Globus pallidus (tissue), 1 donor: Measurements from ENCODE around the gene SYK.

Source experiments
- DNase-seq: peaks from one replicate; pipeline ENCODE4 v3.0.0-alpha.2; 2015; ENCODE audit warnings: low spot score

The SYK gene

DNA sequence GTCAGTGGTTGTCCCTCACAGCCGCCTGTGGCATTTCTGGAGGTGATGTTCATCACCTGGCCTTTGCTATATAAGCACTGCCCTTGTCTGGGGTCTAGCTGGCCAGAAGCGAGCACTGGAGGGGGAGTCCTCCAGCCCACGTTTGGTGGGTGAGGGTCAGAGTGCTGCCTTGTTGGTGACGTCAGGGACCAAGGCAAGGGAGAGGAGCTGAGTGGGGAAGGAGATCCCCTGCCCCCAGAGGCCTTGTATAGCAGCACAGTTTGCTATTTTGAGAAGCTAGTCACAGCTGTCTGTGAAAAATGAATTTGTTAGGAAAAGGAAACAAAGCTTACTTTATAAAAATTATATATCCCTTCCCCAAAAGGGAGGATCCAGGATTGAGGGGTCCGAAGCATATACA lies 49.8 kb downstream of the SYK start:
- no peak for DNase-seq

DNA sequence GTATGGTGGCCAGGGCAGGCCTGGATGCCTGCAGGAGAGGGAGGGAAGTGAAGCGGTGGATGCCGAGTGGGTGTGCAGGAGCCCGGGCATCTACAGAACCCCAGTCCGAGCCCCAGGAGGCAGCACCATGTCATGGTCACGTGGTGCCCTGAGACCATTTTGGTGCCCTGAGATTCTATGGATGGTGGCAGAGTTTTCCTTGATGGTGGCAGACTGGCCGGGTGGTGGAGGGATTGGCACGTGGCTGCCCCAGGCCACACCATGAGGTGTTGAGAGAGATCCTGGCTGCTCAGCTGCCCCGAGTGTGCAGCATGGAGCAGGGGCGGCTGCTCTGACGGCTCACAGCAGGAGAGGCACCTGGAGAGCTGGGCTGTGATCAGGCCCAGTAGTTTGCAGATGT lies 52.3 kb downstream of the SYK start:
- DNase-seq = no peak

DNA sequence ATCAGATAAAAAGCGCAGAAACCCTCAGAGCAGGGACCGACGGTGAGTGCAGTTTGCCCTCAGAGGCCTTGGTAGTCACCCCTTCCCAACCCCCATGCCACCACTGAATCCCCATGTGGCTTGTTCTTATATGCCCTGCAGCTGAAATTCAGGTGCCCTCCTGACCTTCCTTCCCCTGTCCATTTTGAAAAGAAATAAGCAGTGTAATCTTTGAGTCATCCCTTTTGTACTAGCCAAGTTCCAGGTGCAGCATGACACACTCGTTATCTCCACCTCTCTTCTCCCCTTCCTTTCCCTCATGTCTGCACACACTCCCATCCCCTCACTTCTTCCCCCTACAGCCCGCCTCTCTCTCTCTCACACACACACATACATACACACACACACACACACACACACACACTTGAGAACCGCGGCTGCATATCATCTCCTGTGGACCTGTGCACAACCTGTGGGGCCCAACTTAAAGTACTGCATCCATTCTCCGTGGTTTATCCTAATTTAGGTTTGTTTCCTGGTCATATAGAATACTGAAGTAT lies 53.1 kb downstream of the SYK start:
- no peak for DNase-seq

DNA sequence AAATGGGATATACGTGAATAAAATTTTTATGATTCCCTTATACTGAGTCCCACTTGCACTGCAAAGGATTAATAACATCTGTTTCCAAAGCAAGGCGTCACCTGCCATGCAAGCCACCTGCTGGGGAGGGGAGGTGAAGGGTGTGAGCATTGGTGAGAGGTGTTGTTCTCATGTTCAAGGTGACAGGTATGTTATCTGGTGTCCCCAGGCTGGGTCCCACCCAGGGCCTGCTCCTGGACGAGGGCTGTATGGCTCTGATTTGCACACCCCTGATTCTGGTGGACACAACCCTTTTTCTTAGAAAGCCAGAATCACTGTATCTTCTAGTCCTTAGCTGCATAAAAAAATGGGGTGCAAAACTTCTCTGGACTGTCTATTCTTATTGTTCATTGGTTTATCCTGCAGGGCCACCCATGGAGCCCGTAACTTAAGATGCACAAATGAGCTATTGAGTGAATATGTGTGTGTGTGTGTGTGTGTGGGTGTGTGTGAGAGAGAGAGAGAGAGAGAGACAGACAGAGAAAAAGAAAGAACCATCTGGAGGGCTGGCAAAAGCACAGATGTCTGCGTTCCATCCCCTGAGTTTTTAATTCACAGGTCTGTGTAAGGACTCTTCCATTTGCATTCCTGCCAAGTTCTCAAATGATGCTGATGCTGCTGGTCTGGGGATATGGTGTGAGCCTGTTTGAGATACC lies 53.7 kb downstream of the SYK start:
- DNase-seq = no peak

DNA sequence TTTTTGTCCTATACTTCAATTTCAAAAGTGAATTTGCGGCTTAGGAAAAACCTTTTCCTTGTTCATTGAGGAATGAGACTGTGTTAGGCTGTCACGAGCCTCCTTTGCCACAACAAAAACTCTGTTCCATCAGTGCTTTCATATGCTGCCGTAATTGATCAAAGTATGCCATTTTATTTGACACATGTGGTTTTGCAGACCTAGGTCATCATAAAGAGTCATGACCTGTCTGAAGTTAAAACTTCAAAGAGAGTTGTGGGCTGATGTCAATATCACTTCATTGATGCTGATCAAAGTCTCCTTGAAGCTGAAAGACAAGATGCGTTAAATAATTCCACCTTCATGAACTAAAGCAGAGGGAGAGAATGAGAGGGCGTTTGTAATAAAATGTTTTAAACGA lies 55.5 kb downstream of the SYK start:
- DNase-seq = no peak

DNA sequence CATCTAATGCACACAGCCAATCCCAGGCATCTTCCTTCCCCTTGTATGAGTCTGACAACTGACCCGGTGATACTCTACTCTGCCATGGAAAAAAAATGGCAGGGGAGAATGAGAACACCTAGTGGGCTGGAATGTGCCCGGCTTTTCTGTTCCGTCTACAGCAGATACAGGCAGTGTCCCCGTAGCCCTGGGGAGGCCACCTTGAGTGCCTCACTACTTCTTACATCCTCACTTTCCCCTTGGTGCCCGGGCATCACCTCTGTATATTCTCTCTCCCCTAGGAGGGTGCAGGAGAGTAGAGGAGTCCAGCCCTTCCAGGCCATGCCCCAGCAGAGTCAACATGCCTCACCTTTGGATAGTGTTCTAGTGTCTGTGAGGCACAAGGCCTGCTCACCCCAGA lies 56.2 kb downstream of the SYK start:
- DNase-seq = no peak

DNA sequence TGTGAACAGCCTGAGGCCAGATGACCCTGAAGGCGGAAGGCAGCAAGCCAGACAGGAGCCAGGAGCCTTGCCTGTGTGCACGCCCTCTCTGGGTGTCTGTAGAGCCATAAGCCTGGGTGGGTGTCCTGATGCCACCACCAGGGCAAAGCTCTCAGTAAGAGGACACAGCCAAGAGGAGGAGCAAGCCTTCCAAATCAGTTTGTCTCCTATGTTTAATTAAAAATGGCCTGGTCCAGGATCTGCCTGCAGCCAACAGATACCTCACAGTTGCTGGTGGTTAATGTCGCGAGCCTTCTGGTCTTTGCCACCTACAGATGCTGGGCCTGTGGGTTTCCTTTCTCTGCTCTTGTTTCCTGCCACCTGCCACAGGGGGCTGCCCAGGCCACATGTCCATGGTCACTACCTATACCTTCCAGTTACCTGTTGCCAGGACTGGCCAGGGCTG lies 56.9 kb downstream of the SYK start:
- DNase-seq = no peak

DNA sequence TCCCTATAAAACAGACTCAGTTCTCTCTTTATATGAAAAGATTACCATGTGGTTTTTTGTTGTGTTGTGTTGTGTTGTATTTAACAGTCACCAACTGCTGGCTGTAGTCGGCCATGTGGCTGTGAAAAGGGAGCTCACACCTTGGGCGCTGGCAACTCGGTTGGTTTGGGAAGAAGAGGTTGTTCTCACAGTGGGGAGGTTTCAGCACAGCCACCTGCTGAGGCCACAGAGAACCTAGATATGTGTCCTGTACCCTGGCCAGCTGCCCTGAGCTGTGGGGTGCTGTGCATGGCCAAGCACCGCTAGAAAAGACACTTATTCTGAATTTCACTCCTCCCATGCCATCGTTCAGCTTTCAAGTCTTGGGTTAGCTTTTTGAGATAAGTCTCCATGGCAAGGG lies 58.8 kb downstream of the SYK start:
- DNase-seq = no peak

DNA sequence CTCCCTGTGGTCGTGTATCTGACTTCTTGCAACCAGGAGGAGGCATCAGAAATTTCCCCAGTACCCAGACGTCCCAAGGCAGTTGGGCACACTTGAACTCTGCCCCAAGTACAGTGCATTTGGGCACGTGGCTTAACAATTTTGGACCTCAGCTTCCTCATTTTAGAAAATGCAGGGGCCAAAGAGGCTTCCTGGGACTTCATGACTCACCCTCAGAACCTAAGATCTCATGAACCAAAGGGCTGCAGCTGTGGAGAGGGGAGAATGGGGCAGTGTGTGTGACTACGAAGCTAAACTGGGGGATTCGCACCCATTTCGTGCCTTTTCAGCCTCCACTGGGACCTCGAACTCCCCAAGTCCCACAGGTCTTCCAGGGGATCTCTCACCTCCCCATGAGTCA lies 59.2 kb downstream of the SYK start:
- no peak for DNase-seq

DNA sequence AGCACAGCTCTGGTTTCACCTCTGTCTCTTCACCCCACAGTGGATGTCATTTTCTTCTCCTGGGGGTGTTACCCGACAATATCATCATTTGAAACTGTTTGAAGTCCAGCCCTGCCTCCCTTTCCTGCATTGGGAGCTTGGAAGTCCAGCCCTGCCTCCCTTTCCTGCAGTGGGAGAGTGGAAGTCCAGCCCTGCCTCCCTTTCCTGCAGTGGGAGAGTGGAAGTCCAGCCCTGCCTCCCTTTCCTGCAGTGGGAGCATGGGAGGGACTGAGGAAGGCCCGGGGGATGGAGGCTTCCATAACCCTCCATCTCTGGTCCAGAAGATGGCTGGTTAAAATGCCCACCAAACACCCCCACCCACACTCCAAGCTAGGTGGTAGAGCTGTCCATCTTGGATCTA lies 59.8 kb downstream of the SYK start:
- no peak for DNase-seq

DNA sequence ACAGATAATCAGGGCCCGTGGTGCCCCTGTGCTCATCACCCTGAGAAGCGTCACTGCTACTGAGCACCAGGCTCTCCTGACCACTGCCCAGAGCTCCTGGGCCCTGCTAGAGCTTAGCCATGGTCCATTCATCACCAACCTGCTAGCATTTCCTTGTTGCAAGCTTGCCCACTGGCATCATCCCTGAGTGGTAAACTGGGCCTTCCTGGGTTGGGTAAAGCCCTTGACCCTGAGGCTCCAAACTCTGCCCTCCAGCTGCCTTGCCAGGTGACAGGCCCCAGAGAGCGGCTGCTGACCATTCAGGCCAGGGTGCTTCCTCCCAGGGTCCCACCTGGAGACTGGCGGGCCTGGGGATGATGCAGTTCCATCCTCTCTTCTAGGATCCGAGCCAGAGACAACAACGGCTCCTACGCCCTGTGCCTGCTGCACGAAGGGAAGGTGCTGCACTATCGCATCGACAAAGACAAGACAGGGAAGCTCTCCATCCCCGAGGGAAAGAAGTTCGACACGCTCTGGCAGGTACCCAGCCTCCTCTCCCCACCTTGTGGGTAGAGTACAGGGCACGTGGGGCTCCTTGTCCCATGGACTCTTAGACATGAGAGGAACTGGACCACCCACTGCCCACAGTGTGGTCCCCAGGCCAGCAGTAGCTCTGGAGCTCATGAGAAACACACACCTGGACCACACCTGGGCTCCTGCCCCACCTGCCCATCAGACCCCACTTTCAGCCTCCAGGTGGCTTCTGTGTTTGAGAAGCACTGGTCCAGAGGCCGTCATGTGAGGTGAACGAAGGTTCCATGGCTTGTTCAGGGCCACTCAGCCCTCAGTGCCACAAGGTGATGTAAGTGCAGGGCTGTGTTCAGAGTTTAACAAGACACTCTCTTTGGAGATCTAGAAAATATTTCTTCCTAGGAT lies 60.5 kb downstream of the SYK start:
- no peak for DNase-seq

DNA sequence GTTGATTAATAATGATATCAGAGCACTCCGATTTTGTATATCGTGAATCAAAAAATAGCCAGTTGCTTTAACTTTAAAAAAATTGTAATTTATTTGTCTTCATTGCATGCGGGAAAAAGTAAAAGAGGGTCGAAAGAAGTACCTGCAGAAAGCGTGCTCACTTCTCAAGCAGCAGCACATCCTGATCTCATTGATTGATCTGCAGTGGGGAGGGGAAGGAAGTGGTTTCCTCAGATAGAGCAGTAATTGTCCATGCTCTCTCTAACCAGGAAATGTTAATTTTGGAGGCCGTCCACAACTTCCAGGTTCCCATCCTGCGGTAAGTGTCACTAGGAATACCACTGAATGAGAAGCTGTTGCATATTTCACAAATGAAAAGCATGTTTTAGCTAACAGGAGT lies 63.2 kb downstream of the SYK start:
- DNase-seq = no peak

DNA sequence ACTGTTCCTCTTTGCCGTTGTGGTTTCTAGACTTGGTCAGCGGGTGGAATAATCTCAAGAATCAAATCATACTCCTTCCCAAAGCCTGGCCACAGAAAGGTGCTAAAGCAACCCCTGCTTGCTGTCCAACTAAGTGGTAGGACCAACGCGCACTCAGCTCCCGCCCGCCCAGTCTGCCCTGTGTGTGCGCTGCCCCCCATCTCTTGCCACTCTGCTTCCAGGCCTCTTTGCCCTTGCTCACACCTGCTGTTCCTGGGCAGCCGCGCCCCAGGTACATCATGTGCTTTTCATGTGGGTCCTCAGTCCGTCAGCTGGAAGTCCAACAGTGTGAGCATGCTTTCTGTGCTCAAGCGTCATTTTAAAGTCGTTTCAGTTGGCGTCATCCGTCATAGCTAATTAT lies 65.5 kb downstream of the SYK start:
- no peak for DNase-seq

DNA sequence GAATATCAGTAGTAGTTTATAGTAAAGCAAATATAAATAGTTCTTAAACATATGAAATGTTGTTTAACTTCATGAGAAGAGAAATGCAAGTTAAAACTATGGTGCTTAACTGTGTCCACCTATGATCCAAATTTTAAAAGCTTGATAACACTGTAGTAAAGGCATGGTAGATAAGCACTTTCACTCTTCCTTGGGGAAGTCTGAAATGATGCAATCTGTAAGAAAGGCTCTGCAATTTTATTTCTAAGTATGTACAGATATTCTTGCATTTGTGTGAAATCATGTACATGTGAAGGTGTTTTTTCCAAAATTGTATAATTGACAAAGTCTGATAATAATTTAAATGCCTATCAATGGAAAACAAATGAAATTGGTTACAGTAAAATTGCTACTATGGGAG lies 66.9 kb downstream of the SYK start:
- no peak for DNase-seq

DNA sequence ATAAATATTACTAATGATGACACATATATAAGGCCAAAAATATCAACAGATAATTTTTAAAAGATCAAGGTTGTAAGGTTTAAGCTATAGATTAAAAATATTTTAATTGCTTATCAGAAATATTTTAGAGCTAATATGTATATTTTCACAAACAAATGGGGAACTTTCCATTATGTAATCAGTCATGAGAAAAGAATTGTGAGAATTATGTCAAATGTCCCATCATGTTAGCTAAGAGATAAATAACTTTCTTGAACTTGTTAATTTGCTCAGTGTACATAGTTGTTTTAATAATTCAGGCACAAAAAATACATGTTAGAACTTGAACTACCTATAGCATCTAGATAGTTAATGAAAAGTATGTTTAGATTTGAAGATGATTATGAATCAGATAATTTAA lies 67.7 kb downstream of the SYK start:
- no peak for DNase-seq

DNA sequence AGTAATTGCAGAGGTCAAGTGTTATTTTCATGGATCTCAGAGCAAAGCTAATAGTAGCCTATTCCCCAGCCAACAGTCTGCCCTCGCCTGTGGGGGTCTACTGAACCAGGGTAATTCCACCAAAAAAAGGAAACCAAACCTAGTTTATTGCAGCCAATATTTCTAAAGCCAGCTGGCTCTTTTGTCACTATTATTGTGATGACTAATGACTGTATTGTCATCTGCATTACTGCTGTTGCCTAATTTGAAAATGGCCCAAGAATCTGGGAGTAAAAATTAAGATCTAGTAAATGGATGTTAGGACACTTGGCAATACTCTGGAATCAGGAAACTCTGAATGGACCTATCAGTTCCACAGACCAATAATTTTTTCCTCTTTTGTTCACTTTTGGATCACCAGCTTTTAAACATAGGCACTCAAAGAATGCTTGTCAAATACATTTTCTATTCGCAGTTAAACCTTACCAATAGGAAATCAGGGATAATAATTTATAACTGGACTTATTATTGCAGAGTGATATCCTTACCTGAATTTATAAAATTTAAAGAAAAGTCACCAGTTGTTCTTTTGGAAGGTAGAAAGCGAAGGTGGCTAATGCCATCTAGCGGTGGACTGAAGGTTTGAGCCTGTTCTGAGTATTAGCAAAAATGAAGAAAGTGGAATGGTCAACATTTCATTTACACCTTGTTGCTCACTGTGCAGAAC lies 69.2 kb downstream of the SYK start:
- peak; percentile 22 for DNase-seq

DNA sequence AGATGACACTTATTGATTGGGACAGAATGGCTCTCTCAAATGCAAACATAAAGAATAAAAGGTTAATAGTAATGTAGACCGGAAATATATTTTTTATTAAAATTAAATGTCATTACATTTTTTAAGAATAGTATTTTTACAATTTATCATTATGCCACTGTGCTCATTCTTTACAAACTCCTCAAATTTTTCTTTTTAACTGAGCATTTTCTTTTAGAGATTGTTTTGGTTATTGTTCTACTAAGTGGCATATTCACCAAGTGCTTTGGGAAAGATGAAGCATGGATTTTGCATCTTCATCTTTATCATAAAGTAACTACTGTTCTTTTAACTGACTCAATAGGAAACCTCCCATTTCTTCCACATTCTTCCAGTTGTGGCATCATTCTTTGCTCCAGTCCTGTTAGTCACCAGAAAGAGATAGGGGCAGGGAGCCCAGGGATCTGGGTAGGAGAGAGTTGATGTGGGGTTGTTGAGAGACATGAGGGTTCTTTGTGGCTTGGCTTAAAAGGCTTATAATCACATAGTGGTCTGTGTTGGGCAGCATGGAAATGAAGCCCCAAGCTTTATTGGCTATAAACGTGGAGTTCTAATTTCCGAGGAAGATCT lies 69.8 kb downstream of the SYK start:
- no peak for DNase-seq

DNA sequence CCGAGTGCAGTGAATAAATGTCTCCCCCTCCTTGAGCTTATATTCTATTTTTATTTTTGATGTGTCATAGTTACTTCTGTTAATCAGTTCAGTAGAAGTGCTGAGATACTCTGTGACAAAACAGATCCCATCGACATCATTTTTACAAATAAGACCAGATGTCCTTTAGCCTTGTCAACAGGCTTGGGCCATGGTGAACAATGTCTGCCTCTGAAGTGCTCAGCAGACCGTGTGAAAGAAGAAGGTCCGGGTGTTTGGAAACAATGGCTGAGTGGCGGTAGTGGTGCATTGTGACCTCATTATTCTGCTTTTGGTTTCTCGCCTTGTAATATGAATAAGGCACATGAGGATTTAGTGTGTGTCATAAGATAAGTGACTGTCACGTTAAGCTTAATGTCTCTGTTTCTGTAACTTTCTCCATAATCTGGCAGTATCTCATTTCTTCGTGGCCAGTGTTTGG lies 71.2 kb downstream of the SYK start:
- no peak for DNase-seq

DNA sequence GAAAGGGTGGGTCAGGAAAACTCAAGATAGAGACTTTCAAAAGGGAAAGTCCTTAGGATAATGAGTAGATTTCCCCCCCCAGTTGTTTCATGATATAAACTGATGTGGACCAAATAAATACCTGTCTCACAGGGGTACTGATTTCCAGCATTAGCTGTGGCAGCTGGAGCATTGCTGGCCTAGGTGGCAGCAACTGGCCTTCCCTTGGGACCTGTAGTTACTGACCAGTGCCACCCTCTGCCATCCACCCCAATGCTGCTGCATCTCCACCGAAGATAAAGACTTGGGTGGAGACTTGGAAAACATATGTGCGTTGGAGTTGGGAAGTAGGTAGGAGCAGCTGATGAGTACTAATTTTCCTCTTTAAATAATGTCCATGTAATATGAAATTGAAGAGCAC lies 71.8 kb downstream of the SYK start:
- DNase-seq = no peak

DNA sequence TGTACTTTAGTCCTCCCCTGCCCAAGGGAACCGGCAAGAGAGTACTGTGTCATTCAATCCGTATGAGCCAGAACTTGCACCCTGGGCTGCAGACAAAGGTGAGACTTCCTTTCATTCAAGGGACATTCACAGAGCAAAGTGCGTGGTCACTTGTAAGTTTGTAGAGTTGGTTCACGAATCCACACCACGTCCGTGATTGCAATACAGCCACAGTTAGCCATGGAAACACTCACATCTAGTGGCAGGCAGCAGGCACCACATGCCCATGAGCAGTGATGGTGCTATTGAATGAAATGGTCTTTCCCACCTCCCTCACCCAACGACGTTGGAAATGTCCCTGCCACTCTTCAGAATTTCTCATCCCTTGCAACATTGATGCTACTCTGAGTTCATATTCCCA lies 72.6 kb downstream of the SYK start:
- DNase-seq = no peak

DNA sequence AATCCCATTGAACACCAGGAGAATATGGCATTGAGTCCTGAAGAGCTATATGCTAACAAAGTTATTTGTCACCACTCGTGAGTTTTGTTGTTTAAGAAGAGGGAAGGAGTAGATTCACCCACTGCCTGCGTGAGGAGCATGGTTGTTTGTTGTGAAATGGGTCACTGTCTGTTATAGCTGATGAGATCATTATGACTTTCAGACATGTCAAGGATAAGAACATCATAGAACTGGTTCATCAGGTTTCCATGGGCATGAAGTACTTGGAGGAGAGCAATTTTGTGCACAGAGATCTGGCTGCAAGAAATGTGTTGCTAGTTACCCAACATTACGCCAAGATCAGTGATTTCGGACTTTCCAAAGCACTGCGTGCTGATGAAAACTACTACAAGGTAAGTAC lies 76.9 kb downstream of the SYK start:
- no peak for DNase-seq

DNA sequence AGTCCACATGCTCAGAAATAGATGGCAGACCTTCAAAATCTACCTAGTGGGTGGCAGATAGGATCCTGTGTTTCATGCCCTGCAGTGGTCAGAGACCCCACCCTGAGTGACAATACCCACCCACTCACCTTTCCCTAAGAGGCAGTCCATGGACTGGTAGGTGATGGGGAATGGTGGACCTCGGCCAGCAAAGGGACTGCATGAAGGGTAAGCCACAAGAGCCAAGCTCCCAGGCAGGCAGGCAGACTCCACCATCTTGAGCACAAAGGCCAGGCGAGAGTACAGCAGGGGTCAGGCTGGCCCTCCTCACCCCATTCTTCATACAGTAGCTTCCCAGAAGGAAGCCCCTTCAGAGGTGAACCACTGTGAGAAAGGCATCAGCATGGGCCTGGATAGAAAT lies 78.4 kb downstream of the SYK start:
- DNase-seq = no peak
